Tibial artery (tissue), 4 donors: ENCODE data around the gene TXLNA.

Experiments
- DNase-seq, 2 donors: peaks; one replicate each; pipeline ENCODE4 v3.0.0-alpha.2; 2019
- H3K27ac ChIP-seq, 2 donors: fragments of 200-600 bp; sonication (generic) in 1 of 2; 1 replicate in 1 of 2; 2 replicates in 1 of 2; pipeline ENCODE4 v1.5.1; 2018 to 2019; ENCODE audit warnings: mild to moderate bottlenecking in 1 of 2
- H3K27me3 ChIP-seq, 2 donors: fragments of 200-600 bp; sonication (generic) in 1 of 2; one replicate each; pipeline versions ENCODE4 v1.5.1 to v1.6.0; 2016 to 2019
- H3K36me3 ChIP-seq, 3 donors: fragments of 200-600 bp; sonication (generic) in 2 of 3; one replicate each; pipeline ENCODE4 v1.5.1; 2016 to 2019; ENCODE audit warnings: mild to moderate bottlenecking in 2 of 3
- H3K4me1 ChIP-seq, 4 donors: fragments of 200-600 bp; sonication (generic) in 2 of 4; 1 replicate in 3 of 4; 2 replicates in 1 of 4; pipeline ENCODE4 v1.5.1; 2016 to 2019
- H3K4me3 ChIP-seq, 2 donors: fragments of 200-600 bp; sonication (generic) in 1 of 2; 1 replicate in 1 of 2; 2 replicates in 1 of 2; pipeline ENCODE4 v1.5.1; 2018 to 2019; ENCODE audit warnings: mild to moderate bottlenecking in 2 of 2
- H3K9me3 ChIP-seq, 3 donors: fragments of 200-600 bp; sonication (generic) in 1 of 3; one replicate each; pipeline ENCODE4 v1.5.1; 2016 to 2019
- intact Hi-C: fragments of 100-400 bp; cut with DNase I; formaldehyde crosslinking; loops from one replicate; pipeline ENCODE4 v1.15.0; 2023; ENCODE audit warnings: low total_unique reads
- TF ChIP-seq, protein P1 (sequence below), 2 experiments: fragments of 200-600 bp in 1 of 2; fragments of 450-650 bp in 1 of 2; IDR thresholded peaks; one replicate each; pipeline ENCODE4 v1.5.1; 2017 to 2019; ENCODE audit warnings: antibody characterized with exemption in 2 of 2, mild to moderate bottlenecking in 1 of 2, moderate library complexity in 1 of 2

TXLNA gene

DNA sequence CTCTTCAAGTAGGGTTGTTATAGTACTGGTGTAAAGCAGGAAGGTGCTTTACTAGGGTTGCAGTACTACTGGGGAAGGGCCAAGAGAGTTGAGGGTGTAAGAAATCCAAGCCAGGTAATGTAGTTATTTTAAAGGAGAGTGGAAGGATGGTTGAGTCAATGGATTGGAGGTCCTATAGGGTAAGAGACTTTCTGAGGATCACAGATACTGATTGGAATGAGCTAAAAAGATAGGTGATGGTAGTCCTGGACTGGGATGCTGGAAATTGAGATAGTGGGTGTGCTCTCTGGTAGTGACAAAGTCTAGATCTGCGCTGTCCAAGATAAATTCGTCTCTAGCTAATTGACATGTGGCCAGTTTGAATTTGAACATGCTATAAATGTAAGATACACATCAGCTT lies 7.0 kb downstream of the TXLNA start:
- H3K36me3 ChIP-seq: peaks cover 56 to 93% (median 72%) of the 10 kb centered on the region in 3 donors
- H3K4me1 ChIP-seq: peaks cover 0 to 41% (median 29%) of the 10 kb centered on the region in 4 donors
- no peak overlapping the region for H3K27ac ChIP-seq
- no peaks in the 10 kb centered on the region for H3K27me3 ChIP-seq
- intact Hi-C loops: loop anchor here (10.0 kb wide), 1 partner anchor 48 kb away; no protein-coding TSS in a partner anchor
- TF ChIP-seq, protein P1, sequence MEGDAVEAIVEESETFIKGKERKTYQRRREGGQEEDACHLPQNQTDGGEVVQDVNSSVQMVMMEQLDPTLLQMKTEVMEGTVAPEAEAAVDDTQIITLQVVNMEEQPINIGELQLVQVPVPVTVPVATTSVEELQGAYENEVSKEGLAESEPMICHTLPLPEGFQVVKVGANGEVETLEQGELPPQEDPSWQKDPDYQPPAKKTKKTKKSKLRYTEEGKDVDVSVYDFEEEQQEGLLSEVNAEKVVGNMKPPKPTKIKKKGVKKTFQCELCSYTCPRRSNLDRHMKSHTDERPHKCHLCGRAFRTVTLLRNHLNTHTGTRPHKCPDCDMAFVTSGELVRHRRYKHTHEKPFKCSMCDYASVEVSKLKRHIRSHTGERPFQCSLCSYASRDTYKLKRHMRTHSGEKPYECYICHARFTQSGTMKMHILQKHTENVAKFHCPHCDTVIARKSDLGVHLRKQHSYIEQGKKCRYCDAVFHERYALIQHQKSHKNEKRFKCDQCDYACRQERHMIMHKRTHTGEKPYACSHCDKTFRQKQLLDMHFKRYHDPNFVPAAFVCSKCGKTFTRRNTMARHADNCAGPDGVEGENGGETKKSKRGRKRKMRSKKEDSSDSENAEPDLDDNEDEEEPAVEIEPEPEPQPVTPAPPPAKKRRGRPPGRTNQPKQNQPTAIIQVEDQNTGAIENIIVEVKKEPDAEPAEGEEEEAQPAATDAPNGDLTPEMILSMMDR (IDR thresholded peaks at IDR 0.05): no peak
- H3K9me3 ChIP-seq: no peaks in the 10 kb centered on the region
- DNase-seq: no peak
- H3K4me3 ChIP-seq: no peak overlapping the region

DNA sequence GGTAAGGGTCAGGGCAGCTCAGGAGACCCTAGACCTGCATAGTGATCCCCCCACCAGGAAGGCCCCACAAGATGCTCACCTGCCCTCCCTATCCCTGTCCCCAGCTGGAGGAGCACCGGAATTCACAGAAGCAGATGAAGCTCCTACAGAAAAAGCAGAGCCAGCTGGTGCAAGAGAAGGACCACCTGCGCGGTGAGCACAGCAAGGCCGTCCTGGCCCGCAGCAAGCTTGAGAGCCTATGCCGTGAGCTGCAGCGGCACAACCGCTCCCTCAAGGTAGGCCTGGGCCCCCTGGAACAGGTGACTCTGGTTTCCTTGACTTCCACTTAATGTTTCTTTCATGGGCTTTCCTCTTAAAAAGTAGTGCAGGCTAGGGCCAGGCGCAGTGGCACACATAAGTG lies 8.4 kb downstream of the TXLNA start:
- intact Hi-C loops: loop anchor here (10.0 kb wide), 1 partner anchor 47 kb away; no protein-coding TSS in a partner anchor
- DNase-seq: no peak
- H3K36me3 ChIP-seq: peaks cover 69 to 95% (median 86%) of the 10 kb centered on the region in 3 donors
- no peaks in the 10 kb centered on the region for H3K27me3 ChIP-seq
- H3K27ac ChIP-seq: no peak overlapping the region
- H3K4me3 ChIP-seq: no peak overlapping the region
- H3K9me3 ChIP-seq: no peaks in the 10 kb centered on the region
- TF ChIP-seq, protein P1 (IDR thresholded peaks at IDR 0.05): no peak
- H3K4me1 ChIP-seq: peaks cover 0 to 28% (median 17%) of the 10 kb centered on the region in 4 donors

DNA sequence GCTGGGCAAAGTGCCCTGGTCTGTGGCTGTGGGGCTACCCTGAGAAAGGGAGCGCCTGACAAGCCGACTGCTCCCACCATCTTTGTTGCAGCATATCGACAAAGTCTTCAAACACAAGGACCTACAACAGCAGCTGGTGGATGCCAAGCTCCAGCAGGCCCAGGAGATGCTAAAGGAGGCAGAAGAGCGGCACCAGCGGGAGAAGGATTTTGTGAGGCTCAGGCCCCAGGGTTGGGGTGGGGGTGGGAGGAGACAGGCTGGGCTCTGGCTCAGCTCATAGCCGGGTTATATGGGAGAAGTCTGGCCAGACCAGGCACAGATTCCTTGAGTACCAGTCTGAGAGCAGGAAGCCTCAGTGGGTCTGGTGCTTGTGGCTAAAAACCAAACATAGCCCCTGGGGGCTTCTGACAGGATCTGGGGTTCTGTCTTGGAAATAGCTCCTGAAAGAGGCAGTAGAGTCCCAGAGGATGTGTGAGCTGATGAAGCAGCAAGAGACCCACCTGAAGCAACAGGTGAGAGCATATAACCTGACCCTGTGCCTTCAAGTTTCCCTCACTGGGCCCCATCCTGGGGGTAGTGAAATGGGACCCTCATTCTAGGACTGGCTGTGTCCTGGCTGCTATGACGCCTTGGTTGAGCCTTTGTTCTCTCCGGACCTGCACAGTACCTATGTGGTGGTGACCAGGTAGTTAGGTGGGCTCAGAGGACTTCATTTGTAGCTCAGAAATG lies 12.9 kb downstream of the TXLNA start:
- intact Hi-C loops: no loop called here
- H3K9me3 ChIP-seq: no peaks in the 10 kb centered on the region
- H3K27ac ChIP-seq: no peak overlapping the region
- DNase-seq: no peak
- no peak overlapping the region for H3K4me3 ChIP-seq
- TF ChIP-seq, protein P1 (IDR thresholded peaks at IDR 0.05): no peak
- H3K36me3 ChIP-seq: peaks cover 91 to 100% (median 95%) of the 10 kb centered on the region in 3 donors
- no peaks in the 10 kb centered on the region for H3K27me3 ChIP-seq
- H3K4me1 ChIP-seq: no peaks in the 10 kb centered on the region

DNA sequence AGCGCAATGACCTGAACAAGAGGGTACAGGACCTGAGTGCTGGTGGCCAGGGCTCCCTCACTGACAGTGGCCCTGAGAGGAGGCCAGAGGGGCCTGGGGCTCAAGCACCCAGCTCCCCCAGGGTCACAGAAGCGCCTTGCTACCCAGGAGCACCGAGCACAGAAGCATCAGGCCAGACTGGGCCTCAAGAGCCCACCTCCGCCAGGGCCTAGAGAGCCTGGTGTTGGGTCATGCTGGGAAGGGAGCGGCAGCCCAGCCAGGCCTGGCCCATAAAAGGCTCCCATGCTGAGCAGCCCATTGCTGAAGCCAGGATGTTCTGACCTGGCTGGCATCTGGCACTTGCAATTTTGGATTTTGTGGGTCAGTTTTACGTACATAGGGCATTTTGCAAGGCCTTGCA lies 15.5 kb downstream of the TXLNA start:
- TF ChIP-seq, protein P1 (IDR thresholded peaks at IDR 0.05): no peak
- Histone ChIP-seq H3K27ac (no peak overlapping the region), H3K4me3 (no peak overlapping the region), H3K4me1 (peaks cover 3 to 13% (median 11%) of the 10 kb centered on the region in 4 donors), H3K27me3 (no peaks in the 10 kb centered on the region), H3K36me3 (peaks cover 65 to 86% (median 69%) of the 10 kb centered on the region in 3 donors), H3K9me3 (no peaks in the 10 kb centered on the region)
- no peak for DNase-seq
- intact Hi-C loops: no loop called here

DNA sequence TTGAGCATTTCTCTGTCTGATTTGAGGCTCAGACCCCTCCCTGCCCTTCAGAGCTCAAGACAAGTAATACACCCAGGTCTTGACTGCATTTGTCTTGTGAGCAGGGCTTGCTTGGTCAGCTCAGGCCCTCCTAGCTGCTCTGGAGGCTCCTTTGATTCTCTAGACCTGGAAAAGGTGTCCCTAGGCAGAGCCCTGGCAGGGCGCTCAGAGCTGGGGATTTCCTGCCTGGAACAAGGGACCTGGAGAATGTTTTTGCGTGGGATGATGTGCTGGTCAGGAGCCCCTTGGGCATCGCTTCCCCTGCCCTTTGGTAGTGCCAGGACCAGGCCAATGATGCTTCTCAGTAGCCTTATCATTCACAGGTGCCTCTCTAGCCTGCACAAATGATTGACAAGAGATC lies 16.1 kb downstream of the TXLNA start:
- Histone ChIP-seq H3K27ac (no peak overlapping the region), H3K36me3 (peaks cover 59 to 81% (median 63%) of the 10 kb centered on the region in 3 donors), H3K4me3 (no peak overlapping the region), H3K4me1 (peaks cover 3 to 14% (median 13%) of the 10 kb centered on the region in 4 donors), H3K9me3 (no peaks in the 10 kb centered on the region), H3K27me3 (no peaks in the 10 kb centered on the region)
- intact Hi-C loops: no loop called here
- TF ChIP-seq, protein P1 (IDR thresholded peaks at IDR 0.05): no peak
- no peak for DNase-seq
